Retina (tissue), 1 donor: ENCODE measurements around the gene BIN2.
"Not testable (repeated sequence)": the region's sequence is repeated elsewhere in the genome, so short reads cannot be mapped to it uniquely, and the experiment has no call there.

Source experiments
- DNase-seq: peaks from one replicate; pipeline ENCODE4 v3.0.0-alpha.2; 2016

BIN2 gene

GRCh38 chr12:51307655-51308593 lies 16.1 kb downstream of the BIN2 start:
- no peak for DNase-seq

- no peak for DNase-seq
Measured at GRCh38 chr12:51306507-51306906, 17.5 kb downstream of the BIN2 start.

- not testable (repeated sequence) for DNase-seq
Measured at GRCh38 chr12:51300768-51301167, 23.2 kb downstream of the BIN2 start.

GRCh38 chr12:51295651-51296050 lies 28.3 kb downstream of the BIN2 start:
- DNase-seq: no peak

- not testable (repeated sequence) for DNase-seq
Measured at GRCh38 chr12:51294097-51294496, 29.9 kb downstream of the BIN2 start.

GRCh38 chr12:51293696-51294095 lies 30.3 kb downstream of the BIN2 start:
- DNase-seq: no peak

- DNase-seq: not testable (repeated sequence)
Measured at GRCh38 chr12:51291603-51292513, 32.1 kb downstream of the BIN2 start.

- no peak for DNase-seq
Measured at GRCh38 chr12:51285843-51286242, 38.1 kb downstream of the BIN2 start.

- no peak for DNase-seq
Measured at GRCh38 chr12:51281202-51281924, 42.6 kb downstream of the BIN2 start.

GRCh38 chr12:51275088-51275487 lies 48.9 kb downstream of the BIN2 start:
- DNase-seq: no peak

- DNase-seq: not testable (repeated sequence)
Measured at GRCh38 chr12:51272810-51273209, 51.2 kb downstream of the BIN2 start.

GRCh38 chr12:51270951-51271518 lies 52.9 kb downstream of the BIN2 start:
- DNase-seq: no peak

GRCh38 chr12:51270067-51270950 lies 53.7 kb downstream of the BIN2 start, which contains the start of gene SMAGP:
SMAGP (minus strand) TSS chr12:51270415; CDS start chr12:51269278, 1,137 bp downstream.
- DNase-seq: peak; percentile 72

GRCh38 chr12:51269174-51270066 lies 54.6 kb downstream of the BIN2 start:
- peak; percentile 46 for DNase-seq

- no peak for DNase-seq
Measured at GRCh38 chr12:51265024-51265423, 59.0 kb downstream of the BIN2 start.

GRCh38 chr12:51264297-51264696 lies 59.7 kb downstream of the BIN2 start:
- no peak for DNase-seq

- DNase-seq: no peak
Measured at GRCh38 chr12:51263341-51263740, 60.6 kb downstream of the BIN2 start.

- no peak for DNase-seq
Measured at GRCh38 chr12:51262758-51263177, 61.2 kb downstream of the BIN2 start.

GRCh38 chr12:51259600-51259999 lies 64.4 kb downstream of the BIN2 start:
- DNase-seq: not testable (repeated sequence)

GRCh38 chr12:51254536-51254935 lies 69.4 kb downstream of the BIN2 start:
- DNase-seq: no peak
